SK-N-SH treated with all-trans-retinoic acid at 6 μM for 48 hours (cell line): ENCODE results near the gene GLYR1.

ENCODE experiments used
- ATAC-seq: fragments of 200-7000 bp; cut with Tn5 transposase; 3 replicates; pipeline ENCODE4 v1.9.1; 2020; ENCODE audit warnings: mild to moderate bottlenecking, moderate library complexity
- ARNTL ChIP-seq: fragments of 450-650 bp; formaldehyde crosslinking; IDR thresholded peaks from 2 replicates; pipeline ENCODE4 v1.5.0; 2020; ENCODE audit warnings: low read depth, mild to moderate bottlenecking, moderate library complexity, borderline replicate concordance
- BACH2 ChIP-seq: fragments of 250-450 bp; sonication (Bioruptor Pico); IDR thresholded peaks from 2 replicates; pipeline ENCODE4 v1.9.0; 2021; ENCODE audit warnings: mild to moderate bottlenecking, borderline replicate concordance
- CREB5 ChIP-seq: fragments of 250-450 bp; sonication (Bioruptor Pico); IDR thresholded peaks from 2 replicates; pipeline ENCODE4 v1.5.1; 2020; ENCODE audit warnings: low read depth, mild to moderate bottlenecking, moderate library complexity
- CSDC2 ChIP-seq: fragments of 250-450 bp; sonication (Bioruptor Pico); IDR thresholded peaks from 2 replicates; pipeline ENCODE4 v1.5.0; 2020; ENCODE audit warnings: mild to moderate bottlenecking, moderate library complexity
- CSRNP3 ChIP-seq: fragments of 250-450 bp; sonication (Bioruptor Pico); IDR thresholded peaks from 2 replicates; pipeline ENCODE4 v1.5.1; 2021; ENCODE audit warnings: mild to moderate bottlenecking, moderate library complexity
- ESRRG ChIP-seq: fragments of 250-450 bp; sonication (Bioruptor Pico); IDR thresholded peaks from 2 replicates; pipeline ENCODE4 v1.6.1; 2021; ENCODE audit warnings: mild to moderate bottlenecking
- GLIS3 ChIP-seq: fragments of 250-450 bp; sonication (Bioruptor Pico); IDR thresholded peaks from 2 replicates; pipeline ENCODE4 v1.5.0; 2020; ENCODE audit warnings: mild to moderate bottlenecking, moderate library complexity
- ISL1 ChIP-seq: fragments of 250-450 bp; sonication (Bioruptor Pico); IDR thresholded peaks from 2 replicates; pipeline ENCODE4 v2.1.2; 2022; ENCODE audit warnings: mild to moderate bottlenecking, moderate library complexity
- PATZ1 ChIP-seq: fragments of 250-450 bp; sonication (Bioruptor Pico); IDR thresholded peaks from 2 replicates; pipeline ENCODE4 v1.8.0; 2020; ENCODE audit warnings: mild to moderate bottlenecking, moderate library complexity, borderline replicate concordance
- POU6F1 ChIP-seq: fragments of 250-450 bp; sonication (Bioruptor Pico); IDR thresholded peaks from 2 replicates; pipeline ENCODE4 v1.8.0; 2021; ENCODE audit warnings: low read depth, mild to moderate bottlenecking, moderate library complexity, borderline replicate concordance
- RARB ChIP-seq: fragments of 250-450 bp; sonication (Bioruptor Pico); IDR thresholded peaks from 2 replicates; pipeline ENCODE4 v1.8.0; 2021; ENCODE audit warnings: mild to moderate bottlenecking, moderate library complexity
- SNAI2 ChIP-seq: fragments of 250-450 bp; sonication (Bioruptor Pico); IDR thresholded peaks from 2 replicates; pipeline ENCODE4 v1.5.0; 2020; ENCODE audit warnings: mild to moderate bottlenecking, moderate library complexity
- TCF4 ChIP-seq: fragments of 250-450 bp; sonication (Bioruptor Pico); IDR thresholded peaks from 2 replicates; pipeline ENCODE4 v1.8.0; 2021; ENCODE audit warnings: mild to moderate bottlenecking, moderate library complexity, borderline replicate concordance
- TOX ChIP-seq: fragments of 250-450 bp; sonication (Bioruptor Pico); IDR thresholded peaks from 2 replicates; pipeline ENCODE4 v1.8.0; 2021; ENCODE audit warnings: mild to moderate bottlenecking, moderate library complexity, borderline replicate concordance
- ZC3H10 ChIP-seq: fragments of 250-450 bp; sonication (Bioruptor Pico); IDR thresholded peaks from 2 replicates; pipeline ENCODE4 v1.5.1; 2021; ENCODE audit warnings: mild to moderate bottlenecking, moderate library complexity
- ZFP3 ChIP-seq: fragments of 250-450 bp; sonication (Bioruptor Pico); IDR thresholded peaks from 2 replicates; pipeline ENCODE4 v1.5.0; 2020; ENCODE audit warnings: mild to moderate bottlenecking, moderate library complexity
- ZFP30 ChIP-seq: fragments of 450-650 bp; formaldehyde crosslinking; IDR thresholded peaks from 2 replicates; pipeline ENCODE4 v1.5.0; 2022; ENCODE audit warnings: mild to moderate bottlenecking, moderate library complexity
- ZNF565 ChIP-seq: fragments of 450-650 bp; formaldehyde crosslinking; conservative IDR thresholded peaks from 2 replicates; pipeline ENCODE4 v1.5.0; 2020; ENCODE audit warnings: low read depth, mild to moderate bottlenecking, moderate library complexity
- ZNF70 ChIP-seq: fragments of 450-650 bp; formaldehyde crosslinking; IDR thresholded peaks from 2 replicates; pipeline ENCODE4 v1.5.0; 2020; ENCODE audit warnings: mild to moderate bottlenecking, moderate library complexity
- ZNF8 ChIP-seq: fragments of 450-650 bp; formaldehyde crosslinking; IDR thresholded peaks from 2 replicates; pipeline ENCODE4 v1.5.0; 2020; ENCODE audit warnings: mild to moderate bottlenecking, moderate library complexity

Gene GLYR1

GRCh38 chr16:4893103-4893862 lies 46.2 kb upstream of the GLYR1 start:
- TF ChIP-seq ISL1 (CRISPR knock-in tag) (no peak), ZFP30 (CRISPR knock-in tag) (no peak), ZNF70 (CRISPR knock-in tag) (no peak), CSRNP3 (no peak), SNAI2 (no peak), PATZ1 (no peak), POU6F1 (CRISPR knock-in tag) (no peak), ESRRG (CRISPR knock-in tag) (no peak), CREB5 (CRISPR knock-in tag) (no peak)
- TF ChIP-seq, all 23 proteins: peak for 0
- ATAC-seq = no peak

- TF ChIP-seq RARB (no peak), ZNF8 (CRISPR knock-in tag) (no peak), BACH2 (CRISPR knock-in tag) (no peak), ZC3H10 (no peak), GLIS3 (CRISPR knock-in tag) (no peak), PATZ1 (no peak), ZNF70 (CRISPR knock-in tag) (no peak), TCF4 (CRISPR knock-in tag) (no peak), ZFP3 (no peak), POU6F1 (CRISPR knock-in tag) (no peak), ZNF565 (CRISPR knock-in tag) (no peak), ZFP30 (CRISPR knock-in tag) (no peak)
- ATAC-seq = no peak
Observed at GRCh38 chr16:4892361-4893102, 45.4 kb upstream of the GLYR1 start.

- ATAC-seq = no peak
- TF ChIP-seq ZC3H10 = no peak
- TF ChIP-seq CSRNP3 = no peak
- no peak for TF ChIP-seq CSDC2 (CRISPR knock-in tag)
- TF ChIP-seq GLIS3 (CRISPR knock-in tag) = no peak
- no peak for TF ChIP-seq ZFP30 (CRISPR knock-in tag)
- TF ChIP-seq TOX (CRISPR knock-in tag) = no peak
- no peak for TF ChIP-seq CREB5 (CRISPR knock-in tag)
- TF ChIP-seq BACH2 (CRISPR knock-in tag) = no peak
- no peak for TF ChIP-seq SNAI2
- no peak for TF ChIP-seq ARNTL
- TF ChIP-seq ZNF8 (CRISPR knock-in tag) = no peak
Observed at GRCh38 chr16:4891886-4892216, 44.8 kb upstream of the GLYR1 start.
